ENCODE data around the gene TP53.

DNA sequence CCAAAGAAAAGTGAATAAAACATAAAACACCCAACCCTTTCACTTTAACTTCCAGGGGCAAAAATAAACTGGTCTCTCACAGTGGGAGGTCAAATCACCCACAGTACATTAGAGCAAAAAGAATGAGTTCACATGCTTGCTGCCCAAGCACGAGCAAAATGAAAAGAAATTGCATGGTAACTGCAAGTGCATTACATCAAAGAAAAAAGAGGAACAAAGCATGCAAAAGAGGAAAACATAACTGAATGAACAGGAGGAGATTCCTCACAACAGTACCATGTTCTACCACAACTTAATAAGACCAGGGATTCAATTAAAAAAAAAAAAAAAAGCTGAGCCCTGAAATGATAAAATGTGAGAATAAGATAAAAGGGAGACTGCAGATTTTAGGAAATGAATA lies 42.5 kb upstream of the TP53 start:
- TF ChIP-seq, protein P1, sequence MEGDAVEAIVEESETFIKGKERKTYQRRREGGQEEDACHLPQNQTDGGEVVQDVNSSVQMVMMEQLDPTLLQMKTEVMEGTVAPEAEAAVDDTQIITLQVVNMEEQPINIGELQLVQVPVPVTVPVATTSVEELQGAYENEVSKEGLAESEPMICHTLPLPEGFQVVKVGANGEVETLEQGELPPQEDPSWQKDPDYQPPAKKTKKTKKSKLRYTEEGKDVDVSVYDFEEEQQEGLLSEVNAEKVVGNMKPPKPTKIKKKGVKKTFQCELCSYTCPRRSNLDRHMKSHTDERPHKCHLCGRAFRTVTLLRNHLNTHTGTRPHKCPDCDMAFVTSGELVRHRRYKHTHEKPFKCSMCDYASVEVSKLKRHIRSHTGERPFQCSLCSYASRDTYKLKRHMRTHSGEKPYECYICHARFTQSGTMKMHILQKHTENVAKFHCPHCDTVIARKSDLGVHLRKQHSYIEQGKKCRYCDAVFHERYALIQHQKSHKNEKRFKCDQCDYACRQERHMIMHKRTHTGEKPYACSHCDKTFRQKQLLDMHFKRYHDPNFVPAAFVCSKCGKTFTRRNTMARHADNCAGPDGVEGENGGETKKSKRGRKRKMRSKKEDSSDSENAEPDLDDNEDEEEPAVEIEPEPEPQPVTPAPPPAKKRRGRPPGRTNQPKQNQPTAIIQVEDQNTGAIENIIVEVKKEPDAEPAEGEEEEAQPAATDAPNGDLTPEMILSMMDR (IDR thresholded peaks at IDR 0.05; ENCODE audit: insufficient read depth, low read length): no peak
- TF ChIP-seq POLR2AphosphoS5 (IDR thresholded peaks at IDR 0.05; ENCODE audit: low read depth) (no peak), GABPA (IDR thresholded peaks at IDR 0.05; ENCODE audit: low read depth) (no peak)
- TF ChIP-seq, protein P2, sequence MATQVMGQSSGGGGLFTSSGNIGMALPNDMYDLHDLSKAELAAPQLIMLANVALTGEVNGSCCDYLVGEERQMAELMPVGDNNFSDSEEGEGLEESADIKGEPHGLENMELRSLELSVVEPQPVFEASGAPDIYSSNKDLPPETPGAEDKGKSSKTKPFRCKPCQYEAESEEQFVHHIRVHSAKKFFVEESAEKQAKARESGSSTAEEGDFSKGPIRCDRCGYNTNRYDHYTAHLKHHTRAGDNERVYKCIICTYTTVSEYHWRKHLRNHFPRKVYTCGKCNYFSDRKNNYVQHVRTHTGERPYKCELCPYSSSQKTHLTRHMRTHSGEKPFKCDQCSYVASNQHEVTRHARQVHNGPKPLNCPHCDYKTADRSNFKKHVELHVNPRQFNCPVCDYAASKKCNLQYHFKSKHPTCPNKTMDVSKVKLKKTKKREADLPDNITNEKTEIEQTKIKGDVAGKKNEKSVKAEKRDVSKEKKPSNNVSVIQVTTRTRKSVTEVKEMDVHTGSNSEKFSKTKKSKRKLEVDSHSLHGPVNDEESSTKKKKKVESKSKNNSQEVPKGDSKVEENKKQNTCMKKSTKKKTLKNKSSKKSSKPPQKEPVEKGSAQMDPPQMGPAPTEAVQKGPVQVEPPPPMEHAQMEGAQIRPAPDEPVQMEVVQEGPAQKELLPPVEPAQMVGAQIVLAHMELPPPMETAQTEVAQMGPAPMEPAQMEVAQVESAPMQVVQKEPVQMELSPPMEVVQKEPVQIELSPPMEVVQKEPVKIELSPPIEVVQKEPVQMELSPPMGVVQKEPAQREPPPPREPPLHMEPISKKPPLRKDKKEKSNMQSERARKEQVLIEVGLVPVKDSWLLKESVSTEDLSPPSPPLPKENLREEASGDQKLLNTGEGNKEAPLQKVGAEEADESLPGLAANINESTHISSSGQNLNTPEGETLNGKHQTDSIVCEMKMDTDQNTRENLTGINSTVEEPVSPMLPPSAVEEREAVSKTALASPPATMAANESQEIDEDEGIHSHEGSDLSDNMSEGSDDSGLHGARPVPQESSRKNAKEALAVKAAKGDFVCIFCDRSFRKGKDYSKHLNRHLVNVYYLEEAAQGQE (IDR thresholded peaks at IDR 0.05; ENCODE audit: insufficient replicate concordance, low read depth): no peak
